ENCODE measurements around the gene AHRR. TPM values are rescaled to one million over a fixed set of nuclear protein-coding genes. Genes with fewer than 3 reads are reported as not detected.
"Not testable (repeated sequence)": the region's sequence is repeated elsewhere in the genome, so short reads cannot be mapped to it uniquely, and the experiment has no call there.

Gene AHRR
- total RNA-seq, 1 donor from 2014 or later = 4.5 TPM

GRCh38 chr5:305459-305858, 16.1 kb upstream of the AHRR start:
- no peak for DNase-seq (ENCODE audit: low read depth in 2 of 2)

DNA sequence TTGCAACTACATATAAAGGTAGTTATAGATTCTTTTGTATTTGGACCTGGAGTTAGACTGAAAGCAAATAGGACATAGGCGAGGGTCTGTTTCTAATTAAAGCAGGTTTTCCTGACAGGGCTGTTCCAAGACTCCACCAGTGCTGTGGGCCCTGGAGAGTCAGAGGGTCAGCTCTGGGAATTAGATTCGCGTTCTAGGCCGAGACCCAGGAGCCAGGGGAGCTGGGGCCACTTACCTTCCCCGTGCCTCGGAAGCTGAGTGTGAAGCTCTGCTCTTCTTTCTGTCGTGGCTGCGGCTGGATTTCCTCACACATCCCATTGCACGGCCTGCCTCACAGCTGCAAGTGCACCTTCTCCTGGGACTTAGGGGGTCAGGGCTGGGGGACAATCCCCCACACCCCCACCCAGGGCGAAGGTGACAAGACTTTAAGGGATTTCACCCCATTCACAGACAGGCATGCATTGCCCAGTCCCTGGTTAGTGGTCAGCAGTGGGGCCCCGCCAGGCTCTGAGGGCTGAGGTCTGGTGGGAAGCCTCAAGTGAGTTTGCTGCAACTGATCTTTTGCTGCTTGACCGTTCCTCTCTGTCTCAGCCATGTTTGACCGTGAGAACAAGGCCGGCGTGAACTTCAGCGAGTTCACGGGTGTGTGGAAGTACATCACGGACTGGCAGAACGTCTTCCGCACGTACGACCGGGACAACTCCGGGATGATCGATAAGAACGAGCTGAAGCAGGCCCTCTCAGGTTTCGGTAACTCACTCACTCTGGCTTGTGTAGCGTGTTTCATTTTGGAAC, 15.3 kb upstream of the AHRR start:
- DNase-seq (ENCODE audit: low read depth in 2 of 2) = no peak

GRCh38 chr5:307306-307705, 14.2 kb upstream of the AHRR start:
- no peak for DNase-seq (ENCODE audit: low read depth in 2 of 2)

DNA sequence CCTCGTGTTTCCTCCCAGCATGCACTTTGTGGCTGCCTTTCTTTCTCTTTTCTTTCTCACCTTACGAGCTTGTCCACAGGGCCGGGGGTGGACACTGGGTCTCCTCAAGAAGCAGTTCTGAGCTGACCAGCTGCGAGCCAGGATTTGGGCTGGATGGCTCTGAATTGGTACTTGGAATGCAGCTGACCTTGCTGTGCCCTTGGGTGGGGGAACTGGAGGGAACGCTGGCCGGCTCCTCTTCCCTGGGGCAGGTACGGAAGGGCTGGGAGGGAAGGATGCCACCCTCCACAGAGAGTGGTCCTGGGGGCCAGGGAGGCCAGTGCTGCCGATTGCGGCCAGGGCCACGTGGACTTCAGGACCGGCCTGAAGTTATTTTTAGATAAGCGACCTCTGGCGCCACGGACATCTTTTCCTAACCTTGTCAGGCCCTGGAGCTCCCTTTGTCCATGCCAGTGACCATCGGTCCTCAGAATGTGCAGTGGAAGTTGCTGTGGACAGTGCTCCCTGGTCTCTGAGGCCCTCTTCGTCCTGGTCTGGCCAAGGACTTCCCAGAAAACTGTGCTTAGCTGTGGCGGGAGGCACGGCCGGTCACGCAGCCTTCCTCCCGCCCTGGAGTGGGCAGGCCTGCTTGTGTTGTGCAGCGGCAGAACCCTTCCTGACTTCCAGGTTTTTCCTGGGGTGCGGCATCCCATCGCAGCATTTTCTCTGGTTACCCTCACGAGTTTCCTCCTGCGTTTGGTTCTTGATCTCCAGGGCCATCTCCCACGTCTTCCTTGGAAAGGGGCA, 13.5 kb upstream of the AHRR start:
- no peak for DNase-seq (ENCODE audit: low read depth in 2 of 2)

DNA sequence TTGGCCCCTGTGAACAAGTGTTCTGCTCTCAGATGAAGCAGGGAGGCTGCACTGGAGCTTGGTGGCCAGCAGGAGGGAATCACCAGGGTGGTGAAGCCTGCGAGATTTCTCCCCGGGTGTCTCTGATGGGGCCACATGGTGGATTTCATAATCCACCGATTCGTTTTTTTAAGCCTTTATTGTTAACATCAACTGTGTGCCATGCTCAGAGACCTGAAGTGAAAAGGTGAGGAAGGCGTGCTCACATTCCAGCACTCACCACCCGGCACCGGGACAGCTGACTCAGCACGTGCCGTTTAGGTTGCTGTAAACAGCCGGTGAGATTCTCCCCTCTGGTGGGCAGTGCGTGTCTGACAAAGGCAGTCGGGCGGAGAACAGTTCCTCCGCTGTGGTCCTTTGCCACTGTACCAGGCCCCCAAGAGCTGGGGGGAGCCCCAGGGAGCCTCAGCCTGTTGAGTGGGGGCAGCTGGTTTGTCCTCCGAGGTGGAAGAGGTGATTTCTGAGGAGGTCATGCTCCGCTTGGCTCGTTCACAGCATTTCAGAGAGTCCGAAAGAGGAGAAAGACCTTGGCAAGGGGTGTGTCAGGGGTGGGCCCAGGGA, 12.7 kb upstream of the AHRR start:
- peak; percentile 56 to 68 for DNase-seq (ENCODE audit: low read depth in 2 of 2)

- DNase-seq (ENCODE audit: low read depth in 2 of 2) = not testable (repeated sequence)
These were observed 11.7 kb upstream of the AHRR start for GRCh38 chr5:309831-310230.

DNA sequence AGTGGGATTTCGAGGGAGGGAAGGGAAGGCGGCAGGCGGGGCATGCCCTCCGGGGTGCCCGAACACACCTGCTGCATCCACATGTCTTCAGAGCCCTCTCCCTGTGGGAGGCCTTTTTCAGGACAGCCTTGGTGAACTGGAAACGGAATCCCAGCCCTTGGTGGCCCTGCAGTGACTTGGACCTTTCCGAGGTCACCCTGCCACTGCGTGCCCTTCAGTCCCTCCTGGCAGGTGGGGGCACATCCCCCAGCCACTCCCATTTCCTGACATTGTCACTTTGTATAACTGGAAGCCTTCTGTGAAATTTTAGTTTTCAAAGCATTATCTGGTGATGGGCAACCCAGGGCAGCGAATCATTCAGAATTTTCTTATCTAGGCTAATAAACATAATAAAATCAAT, 11.0 kb upstream of the AHRR start:
- DNase-seq (ENCODE audit: low read depth in 2 of 2) = no peak

- peak; percentile 28 to 92 for DNase-seq (ENCODE audit: low read depth in 2 of 2)
These were observed 10.5 kb upstream of the AHRR start for GRCh38 chr5:310941-311434.

DNA sequence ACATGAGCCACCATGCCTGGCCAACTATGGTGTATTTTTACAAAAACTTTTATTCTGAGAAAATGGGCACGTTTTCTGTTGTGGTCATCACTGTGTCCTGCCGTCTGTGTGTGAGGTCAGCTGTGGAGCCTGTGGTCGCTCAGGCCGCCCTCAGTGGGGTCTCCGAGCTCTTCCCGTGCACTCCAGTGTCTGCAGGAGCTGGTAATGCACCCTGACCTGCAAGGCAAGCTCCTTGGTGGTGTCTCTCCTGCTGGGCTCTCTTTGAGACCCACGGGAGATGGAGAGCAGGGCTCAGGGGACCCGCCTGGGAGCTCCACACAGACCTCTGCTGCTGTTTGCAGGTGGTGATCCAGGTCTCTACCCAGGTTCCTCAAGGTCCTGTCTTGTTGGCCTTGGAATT, 9.6 kb upstream of the AHRR start:
- no peak for DNase-seq (ENCODE audit: low read depth in 2 of 2)

DNA sequence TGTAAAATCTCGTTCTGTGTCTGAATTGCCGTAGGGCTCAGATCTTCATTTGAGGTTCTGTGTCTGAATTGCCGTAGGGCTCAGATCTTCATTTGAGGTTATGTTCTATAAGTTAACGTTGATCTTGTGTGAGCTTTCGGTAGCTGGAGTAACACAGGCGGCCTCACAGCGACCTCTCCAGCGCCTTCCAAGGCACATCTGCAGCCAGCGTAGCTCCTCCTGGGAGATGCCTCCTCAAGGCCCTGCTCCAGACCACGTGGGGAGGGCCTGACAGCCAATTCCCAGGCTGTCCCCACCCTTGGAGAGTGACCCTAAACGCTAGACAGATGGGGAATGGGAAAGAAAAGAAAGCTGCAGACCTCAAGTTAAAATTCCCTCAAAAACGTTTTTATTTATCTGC, 8.7 kb upstream of the AHRR start:
- DNase-seq (ENCODE audit: low read depth in 2 of 2) = no peak

- DNase-seq (ENCODE audit: low read depth in 2 of 2) = no peak
These were observed 8.2 kb upstream of the AHRR start for GRCh38 chr5:313265-313664.

GRCh38 chr5:313806-314376, 7.6 kb upstream of the AHRR start:
- DNase-seq (ENCODE audit: low read depth in 2 of 2) = no peak

DNA sequence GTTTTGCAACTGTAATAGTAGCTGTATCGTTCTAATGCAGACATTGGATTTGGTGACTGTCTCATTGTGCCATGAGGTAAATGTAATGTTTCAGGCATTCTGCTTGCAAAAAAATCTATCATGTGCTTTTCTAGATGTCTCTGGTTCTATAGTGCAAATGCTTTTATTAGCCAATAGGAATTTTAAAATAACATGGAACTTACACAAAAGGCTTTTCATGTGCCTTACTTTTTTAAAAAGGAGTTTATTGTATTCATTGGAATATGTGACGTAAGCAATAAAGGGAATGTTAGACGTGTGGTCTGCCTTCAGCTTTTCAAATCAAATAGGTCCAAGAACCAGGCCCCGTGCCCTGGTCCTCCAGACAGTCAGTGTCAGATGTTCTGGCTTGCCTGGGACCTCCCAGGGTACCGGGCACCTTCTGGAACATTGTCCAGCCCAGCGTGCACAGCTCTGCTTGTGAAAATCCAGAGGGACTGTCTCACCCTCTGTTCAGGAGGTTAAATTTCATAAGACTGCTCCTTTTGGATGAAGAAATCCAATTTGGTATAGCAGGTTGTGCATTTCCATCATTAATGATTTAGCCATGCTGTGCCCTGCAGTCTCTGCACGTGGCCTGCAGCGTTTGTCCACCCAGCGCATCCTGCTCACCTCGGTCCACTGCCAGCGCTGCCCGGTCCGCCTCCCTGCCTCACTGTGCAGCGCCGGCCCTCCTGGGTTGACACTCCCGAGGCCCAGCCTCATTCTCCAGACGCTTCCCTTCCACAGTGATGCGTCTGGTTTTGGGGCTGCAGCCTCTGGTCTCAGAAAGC, 6.6 kb upstream of the AHRR start:
- no peak for DNase-seq (ENCODE audit: low read depth in 2 of 2)

DNA sequence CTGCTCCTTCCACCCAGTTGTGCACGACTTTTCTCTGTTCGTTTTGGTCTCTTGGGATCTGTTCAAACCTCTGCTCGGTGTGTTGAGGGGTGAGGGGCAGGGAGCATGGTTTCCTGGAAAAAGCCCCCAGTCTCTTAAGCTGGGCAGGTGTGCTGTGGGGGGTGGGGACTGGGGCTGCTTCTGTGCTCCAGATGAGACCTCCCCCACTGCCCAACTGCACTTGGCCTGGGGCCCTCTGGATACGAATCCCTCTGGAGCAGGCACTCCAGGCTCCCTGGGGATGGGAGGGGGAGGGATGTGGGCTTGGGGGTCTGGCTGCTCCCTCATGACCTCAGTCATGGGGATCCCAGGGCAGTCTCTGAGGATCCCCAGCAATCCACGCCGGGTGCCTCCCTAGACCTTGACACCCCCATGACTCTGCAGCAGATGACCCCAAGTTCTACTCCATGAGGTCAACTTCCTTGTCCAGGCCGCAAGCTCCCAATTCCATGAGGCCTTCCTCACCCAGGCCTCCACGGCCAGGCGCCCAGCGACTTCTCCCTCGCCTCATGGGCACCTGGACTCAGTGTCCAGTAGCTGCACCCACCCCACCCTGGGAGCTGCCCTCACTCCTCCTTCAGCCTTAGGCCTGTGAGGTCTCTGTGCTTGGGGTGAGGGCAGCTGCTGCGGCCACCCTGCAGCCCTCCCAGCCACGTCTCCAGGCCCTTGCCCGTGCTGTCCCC, 5.9 kb upstream of the AHRR start:
- no peak for DNase-seq (ENCODE audit: low read depth in 2 of 2)

GRCh38 chr5:316210-317085, 5.1 kb upstream of the AHRR start:
- no peak for DNase-seq (ENCODE audit: low read depth in 2 of 2)

- peak; percentile 10 to 64 for DNase-seq (ENCODE audit: low read depth in 2 of 2)
These were observed 4.3 kb upstream of the AHRR start for GRCh38 chr5:317086-317811.

DNA sequence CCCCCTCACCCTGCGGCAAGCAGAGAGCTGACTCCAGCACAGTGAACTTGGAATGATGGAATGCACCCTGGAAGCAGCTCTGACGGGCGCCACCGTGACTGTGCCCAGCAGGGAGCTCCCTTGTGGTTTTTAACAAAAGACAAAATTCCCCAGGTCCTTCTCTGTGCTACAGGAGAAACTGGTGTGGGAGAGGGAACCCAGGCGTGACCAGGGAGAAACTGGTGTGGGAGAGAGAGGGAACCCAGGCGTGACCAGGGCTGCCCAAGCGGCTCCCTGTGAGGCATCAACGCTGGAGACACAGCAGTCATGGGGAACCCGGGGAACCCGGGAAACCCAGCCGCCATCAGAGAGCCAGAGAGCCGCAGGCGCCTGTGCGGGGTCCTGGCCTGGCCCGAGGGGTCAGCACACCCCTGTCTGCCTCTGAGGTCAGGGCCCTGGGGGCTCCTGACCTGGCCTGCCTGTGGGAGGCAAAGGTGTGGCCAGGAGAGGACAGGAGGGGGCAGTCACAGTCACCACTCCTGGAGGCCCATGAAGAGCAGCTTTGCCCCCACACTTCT, 3.1 kb upstream of the AHRR start:
- DNase-seq (ENCODE audit: low read depth in 2 of 2) = no peak

- DNase-seq (ENCODE audit: low read depth in 2 of 2) = no peak
These were observed 2.4 kb upstream of the AHRR start for GRCh38 chr5:318931-319601.
